ENCODE data around the gene CNOT8.

The CNOT8 gene

DNA sequence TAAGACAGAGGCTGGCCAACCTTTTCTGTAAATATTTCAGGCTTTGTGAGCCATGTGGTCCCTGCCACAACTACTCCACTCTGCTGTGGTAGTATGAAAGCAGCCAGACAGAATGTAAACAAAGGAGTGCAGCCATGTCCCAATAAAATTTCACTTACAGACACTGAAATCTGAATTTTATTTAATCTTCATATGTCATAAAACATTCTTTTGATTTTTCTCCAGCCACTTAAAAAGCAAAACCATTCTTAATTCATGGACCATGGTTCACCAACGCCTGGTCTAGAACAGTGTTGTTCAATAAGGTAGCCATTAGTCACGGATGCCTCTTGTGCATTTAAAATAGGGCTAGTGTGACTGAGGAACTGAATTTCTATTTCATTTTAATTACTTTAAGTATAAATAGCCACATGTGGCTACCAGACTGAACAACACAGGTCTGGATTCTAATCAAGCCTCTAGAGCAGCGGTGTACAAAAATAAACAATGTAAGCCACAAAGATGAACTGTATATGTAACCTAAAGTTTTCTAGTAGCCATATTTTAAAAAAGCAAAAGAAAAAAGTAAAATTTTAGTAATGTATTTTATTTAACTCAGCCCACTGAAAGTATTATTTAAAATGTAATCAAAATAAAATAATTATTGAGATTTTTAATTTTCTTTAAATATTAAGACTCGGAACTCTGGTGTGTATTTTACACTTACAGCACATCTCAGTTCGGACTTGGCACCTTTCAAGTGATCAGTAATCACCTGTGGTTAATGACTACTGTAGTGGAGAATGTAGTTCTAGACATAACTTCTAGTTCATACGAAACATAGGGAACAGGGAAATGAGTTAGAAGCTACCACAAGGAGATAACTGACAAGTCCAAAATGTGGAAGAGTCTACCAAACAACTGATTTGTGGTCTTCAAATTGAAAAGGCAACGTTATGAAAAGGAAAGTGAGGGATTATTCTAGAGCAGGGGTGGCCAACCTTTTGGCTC is 65.3 kb downstream of the CNOT8 start:
- no peak for DNase-seq (ENCODE audit: low spot score)
